Measurements from ENCODE around the gene MMADHC. TPM values are rescaled to one million over a fixed set of nuclear protein-coding genes. Genes with fewer than 3 reads are reported as not detected.

MMADHC gene
- total and polyA plus RNA-seq, 2 of the 4 experiments (the other 2 are of a cell fraction), result 62.6 to 112 TPM

DNA sequence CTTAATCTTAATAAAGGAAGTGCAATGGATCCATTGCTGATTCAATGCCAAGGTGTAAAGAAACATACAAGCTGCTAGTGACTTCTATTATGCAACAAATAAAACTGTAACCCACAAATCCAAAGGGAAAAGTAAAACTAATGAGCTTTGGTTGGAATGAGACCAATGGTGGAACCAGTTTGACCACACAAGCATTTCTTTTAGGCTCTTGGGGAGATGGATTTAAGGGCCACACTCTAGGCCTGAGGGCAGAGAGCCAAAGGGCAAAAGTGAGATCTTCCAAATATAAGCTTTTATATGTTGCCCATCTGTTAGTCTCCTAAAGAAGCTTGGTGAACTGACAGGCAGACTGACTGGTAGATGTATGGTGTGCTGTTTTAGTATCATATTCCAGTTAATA, 41.5 kb upstream of the MMADHC start:
- no TSS peak for BruUV-seq (replicated peaks)
- POLR2A ChIA-PET (ENCODE audit: unreplicated experiment), result interaction anchor here (0.7 kb wide), 1 partner anchor 11 kb away, joined by 3 read pairs; no protein-coding TSS in a partner anchor
- Histone ChIP-seq H2AK5ac (ENCODE audit: low read depth, low read length) (no peak overlapping the region), H2BK20ac (ENCODE audit: low read depth, low read length) (no peak overlapping the region), H4K5ac (ENCODE audit: low read depth, low read length) (no peak overlapping the region), H2BK5ac (ENCODE audit: low read depth, low read length, poor library complexity, severe bottlenecking) (no peak overlapping the region), H3K79me1 (ENCODE audit: low read depth in 1 of 2, low read length in 2 of 2) (no peaks in the 10 kb centered on the region), H4K91ac (ENCODE audit: insufficient read depth, low read depth, low read length) (no peak overlapping the region), H2AK9ac (replicated peaks; ENCODE audit: low read depth, low read length, poor library complexity) (no peak overlapping the region), H3K9me3 (ENCODE audit: control insufficient read depth, insufficient read depth, low read length) (no peaks in the 10 kb centered on the region), H4K8ac (ENCODE audit: low read depth in 2 of 2, low read length in 2 of 2) (no peak overlapping the region), H3K23ac (ENCODE audit: low read depth, low read length) (no peak overlapping the region), H3K4me3 (ENCODE audit: insufficient read depth, low read depth, low read length) (no peak overlapping the region), H3K27ac (ENCODE audit: insufficient read depth, low read length) (no peak overlapping the region), H3K56ac (ENCODE audit: extremely low read depth, insufficient read depth, low read length) (no peak overlapping the region), H3K18ac (ENCODE audit: low read depth, low read length) (no peak overlapping the region), H3K9ac (ENCODE audit: low read depth, low read length) (no peak overlapping the region), H3K4me2 (ENCODE audit: low read depth, low read length) (no peak overlapping the region), H2BK120ac (ENCODE audit: low read depth, low read length) (no peak overlapping the region), H4K20me1 (ENCODE audit: insufficient read depth, low read length) (no peaks in the 10 kb centered on the region), H3K36me3 (ENCODE audit: control insufficient read depth, insufficient read depth, low read length) (no peaks in the 10 kb centered on the region), H3K4ac (ENCODE audit: low read depth, low read length) (no peak overlapping the region), H3K4me1 (ENCODE audit: control insufficient read depth, insufficient read depth, low read length) (no peaks in the 10 kb centered on the region), H3K27me3 (ENCODE audit: control insufficient read depth, insufficient read depth, low read length) (no peaks in the 10 kb centered on the region), H3K14ac (replicated peaks; ENCODE audit: low read depth, low read length) (no peak overlapping the region), H3K9me1 (ENCODE audit: insufficient read depth, low read length) (no peaks in the 10 kb centered on the region), H2BK15ac (ENCODE audit: low read depth, low read length) (no peak overlapping the region), H2AFZ (replicated peaks; ENCODE audit: low read length, poor library complexity) (no peak overlapping the region)
- intact Hi-C loops (cut with micrococcal nuclease) (no loop called here), in situ Hi-C loops (cut with MboI; ENCODE audit: low sequenced_read_pairs) (no loop called here), dilution Hi-C loops (cut with HindIII; ENCODE audit: low sequenced_read_pairs, unreplicated experiment) (no loop called here)
- ATAC-seq (ENCODE audit: low read depth) (no peak), DNase-seq (no peak)
- TF ChIP-seq CHD1 (IDR thresholded peaks at IDR 0.05; ENCODE audit: low read depth, low read length) (no peak), RAD21 (IDR thresholded peaks at IDR 0.05; ENCODE audit: low read length) (no peak), MXI1 (IDR thresholded peaks at IDR 0.05; ENCODE audit: borderline replicate concordance, low read depth, low read length) (no peak), MAFK (IDR thresholded peaks at IDR 0.05; ENCODE audit: low read depth, low read length) (no peak), SMC3 (IDR thresholded peaks at IDR 0.05; ENCODE audit: low read depth, low read length) (no peak), RFX5 (IDR thresholded peaks at IDR 0.05; ENCODE audit: low read depth, low read length) (no peak), FOS (IDR thresholded peaks at IDR 0.05; ENCODE audit: low read depth, low read length) (no peak), CEBPB (IDR thresholded peaks at IDR 0.05; ENCODE audit: low read depth, low read length) (no peak), BHLHE40 (IDR thresholded peaks at IDR 0.05; ENCODE audit: low read depth, low read length) (no peak), POLR2A (IDR thresholded peaks at IDR 0.05; ENCODE audit: low read depth, low read length) (no peak), MAZ (IDR thresholded peaks at IDR 0.05; ENCODE audit: borderline replicate concordance, low read depth, low read length) (no peak), NFE2L2 (IDR thresholded peaks at IDR 0.05; ENCODE audit: low read depth, low read length) (no peak), RCOR1 (IDR thresholded peaks at IDR 0.05; ENCODE audit: insufficient replicate concordance, low read length) (no peak)
- TF ChIP-seq, protein P1, sequence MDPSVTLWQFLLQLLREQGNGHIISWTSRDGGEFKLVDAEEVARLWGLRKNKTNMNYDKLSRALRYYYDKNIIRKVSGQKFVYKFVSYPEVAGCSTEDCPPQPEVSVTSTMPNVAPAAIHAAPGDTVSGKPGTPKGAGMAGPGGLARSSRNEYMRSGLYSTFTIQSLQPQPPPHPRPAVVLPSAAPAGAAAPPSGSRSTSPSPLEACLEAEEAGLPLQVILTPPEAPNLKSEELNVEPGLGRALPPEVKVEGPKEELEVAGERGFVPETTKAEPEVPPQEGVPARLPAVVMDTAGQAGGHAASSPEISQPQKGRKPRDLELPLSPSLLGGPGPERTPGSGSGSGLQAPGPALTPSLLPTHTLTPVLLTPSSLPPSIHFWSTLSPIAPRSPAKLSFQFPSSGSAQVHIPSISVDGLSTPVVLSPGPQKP (IDR thresholded peaks at IDR 0.05; ENCODE audit: borderline replicate concordance, low read depth, low read length), result no peak
- TF ChIP-seq, protein P2, sequence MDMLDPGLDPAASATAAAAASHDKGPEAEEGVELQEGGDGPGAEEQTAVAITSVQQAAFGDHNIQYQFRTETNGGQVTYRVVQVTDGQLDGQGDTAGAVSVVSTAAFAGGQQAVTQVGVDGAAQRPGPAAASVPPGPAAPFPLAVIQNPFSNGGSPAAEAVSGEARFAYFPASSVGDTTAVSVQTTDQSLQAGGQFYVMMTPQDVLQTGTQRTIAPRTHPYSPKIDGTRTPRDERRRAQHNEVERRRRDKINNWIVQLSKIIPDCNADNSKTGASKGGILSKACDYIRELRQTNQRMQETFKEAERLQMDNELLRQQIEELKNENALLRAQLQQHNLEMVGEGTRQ (IDR thresholded peaks at IDR 0.05; ENCODE audit: low read depth, low read length), result no peak
- TF ChIP-seq, protein P3, sequence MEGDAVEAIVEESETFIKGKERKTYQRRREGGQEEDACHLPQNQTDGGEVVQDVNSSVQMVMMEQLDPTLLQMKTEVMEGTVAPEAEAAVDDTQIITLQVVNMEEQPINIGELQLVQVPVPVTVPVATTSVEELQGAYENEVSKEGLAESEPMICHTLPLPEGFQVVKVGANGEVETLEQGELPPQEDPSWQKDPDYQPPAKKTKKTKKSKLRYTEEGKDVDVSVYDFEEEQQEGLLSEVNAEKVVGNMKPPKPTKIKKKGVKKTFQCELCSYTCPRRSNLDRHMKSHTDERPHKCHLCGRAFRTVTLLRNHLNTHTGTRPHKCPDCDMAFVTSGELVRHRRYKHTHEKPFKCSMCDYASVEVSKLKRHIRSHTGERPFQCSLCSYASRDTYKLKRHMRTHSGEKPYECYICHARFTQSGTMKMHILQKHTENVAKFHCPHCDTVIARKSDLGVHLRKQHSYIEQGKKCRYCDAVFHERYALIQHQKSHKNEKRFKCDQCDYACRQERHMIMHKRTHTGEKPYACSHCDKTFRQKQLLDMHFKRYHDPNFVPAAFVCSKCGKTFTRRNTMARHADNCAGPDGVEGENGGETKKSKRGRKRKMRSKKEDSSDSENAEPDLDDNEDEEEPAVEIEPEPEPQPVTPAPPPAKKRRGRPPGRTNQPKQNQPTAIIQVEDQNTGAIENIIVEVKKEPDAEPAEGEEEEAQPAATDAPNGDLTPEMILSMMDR (conservative IDR thresholded peaks at IDR 0.05; ENCODE audit: low read depth, low read length), result no peak
- CTCF ChIA-PET, result interaction anchor here (0.5 to 1.1 kb wide), 2 partner anchors 20 to 255 kb away, joined by 3 read pairs; no protein-coding TSS in a partner anchor
